GM21360 (cell line): Measurements from ENCODE around the gene PTPRN.
"Not testable (repeated sequence)": the region's sequence is repeated elsewhere in the genome, so short reads cannot be mapped to it uniquely, and the experiment has no call there.

Experiments used
- ATAC-seq: cut with Tn5 transposase; IDR thresholded peaks from one replicate; pipeline ENCODE4 v1.9.1; 2021; ENCODE audit warnings: mild to moderate bottlenecking, moderate library complexity; ENCODE audit not compliant: unreplicated experiment

The PTPRN gene

DNA sequence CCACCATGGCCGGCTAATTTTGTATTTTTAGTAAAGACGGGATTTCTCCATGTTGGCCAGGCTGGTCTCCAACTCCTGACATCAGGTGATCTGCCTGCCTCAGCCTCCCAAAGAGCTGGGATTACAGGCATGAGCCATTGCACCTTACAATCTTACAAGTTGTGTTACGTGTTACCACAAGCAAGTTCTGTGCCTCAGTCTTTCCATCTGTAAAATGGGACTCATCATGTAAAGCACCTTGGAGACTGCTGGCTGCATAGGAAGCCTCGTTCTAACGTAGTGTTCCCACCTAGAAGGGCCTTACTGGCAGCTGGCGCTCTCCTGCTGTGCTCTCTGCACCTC, 20.0 kb downstream of the PTPRN start:
- no peak for ATAC-seq

DNA sequence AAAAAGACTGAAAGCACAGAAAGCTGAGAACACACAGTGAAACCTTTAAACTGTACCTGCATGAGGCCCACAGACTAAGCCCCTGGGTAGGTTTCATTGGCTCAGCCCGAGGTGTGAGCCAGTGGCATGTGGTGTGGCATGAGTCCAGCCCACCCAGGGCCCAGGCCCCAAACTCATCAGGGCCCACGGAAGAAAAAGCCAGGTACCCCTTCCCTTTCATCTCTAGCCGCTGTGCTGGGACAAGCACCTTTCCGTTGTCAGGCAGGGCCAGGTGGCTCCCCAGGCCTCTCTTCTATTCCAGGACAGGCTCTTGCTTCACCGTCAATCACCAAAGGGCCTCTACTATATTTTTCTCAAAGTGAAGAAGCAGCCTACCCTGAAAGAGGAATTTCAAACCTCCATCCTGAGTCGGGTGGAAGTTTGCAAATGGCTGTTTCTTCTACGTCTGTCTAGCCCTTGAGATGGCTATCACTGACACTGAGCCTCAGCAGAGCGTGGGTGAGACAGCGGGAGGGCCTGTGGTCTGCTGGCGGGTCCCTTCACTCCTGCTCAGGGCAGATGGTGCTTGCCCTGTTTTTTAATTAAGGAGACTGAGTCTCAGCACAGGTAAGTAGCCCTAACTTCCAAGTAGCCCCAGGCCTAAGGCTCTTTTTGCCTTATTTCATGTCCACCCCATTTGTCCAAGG, 21.5 kb downstream of the PTPRN start:
- no peak for ATAC-seq

DNA sequence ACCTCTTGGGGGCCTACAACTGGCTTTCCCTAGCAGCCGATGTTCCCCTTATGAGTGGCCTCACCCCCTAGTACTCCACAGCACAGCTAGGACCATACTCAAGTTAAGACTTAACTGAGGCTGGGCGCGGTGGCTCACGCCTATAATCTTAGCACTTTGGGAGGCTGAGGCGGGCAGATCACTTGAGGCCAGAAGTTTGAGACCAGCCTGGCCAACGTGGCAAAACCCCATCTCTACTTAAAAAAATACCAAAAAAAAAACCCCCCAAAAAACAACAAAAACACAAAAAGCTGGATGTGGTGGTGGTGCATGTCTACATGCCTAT, 22.1 kb downstream of the PTPRN start:
- not testable (repeated sequence) for ATAC-seq

DNA sequence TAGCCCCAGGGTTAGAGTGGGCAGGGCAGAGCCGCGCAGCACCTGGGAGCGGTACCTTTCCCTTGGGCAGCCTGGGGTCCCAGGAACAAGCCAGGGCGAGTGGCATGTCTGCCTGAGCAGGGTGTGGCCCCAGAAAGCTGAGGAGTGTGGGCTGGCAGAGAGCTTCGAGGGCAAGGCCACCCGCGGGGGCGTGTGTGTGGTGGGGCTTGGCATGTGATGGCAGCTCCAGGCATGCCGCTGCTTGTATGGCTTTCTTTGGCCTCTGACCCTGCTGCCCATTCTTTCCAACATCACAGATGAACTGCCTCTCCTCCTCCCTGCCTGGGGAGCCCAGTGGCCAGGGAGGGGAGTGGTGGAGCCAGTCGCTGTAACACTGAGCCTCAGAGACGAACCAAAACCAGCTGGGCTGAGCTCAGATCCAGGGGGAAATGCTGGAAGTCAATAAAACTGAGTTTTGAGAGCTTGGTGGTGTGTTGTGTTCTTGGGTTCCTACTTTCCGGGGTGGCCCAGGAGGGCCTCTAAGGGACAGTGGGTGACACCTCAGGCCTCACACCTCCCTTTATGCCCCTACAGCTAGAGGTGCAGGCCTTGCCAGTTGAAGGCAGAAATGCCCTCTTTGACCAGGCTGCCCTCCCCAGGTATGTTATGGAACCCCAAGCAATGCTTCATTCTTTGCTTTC, 22.6 kb downstream of the PTPRN start:
- ATAC-seq, result no peak

DNA sequence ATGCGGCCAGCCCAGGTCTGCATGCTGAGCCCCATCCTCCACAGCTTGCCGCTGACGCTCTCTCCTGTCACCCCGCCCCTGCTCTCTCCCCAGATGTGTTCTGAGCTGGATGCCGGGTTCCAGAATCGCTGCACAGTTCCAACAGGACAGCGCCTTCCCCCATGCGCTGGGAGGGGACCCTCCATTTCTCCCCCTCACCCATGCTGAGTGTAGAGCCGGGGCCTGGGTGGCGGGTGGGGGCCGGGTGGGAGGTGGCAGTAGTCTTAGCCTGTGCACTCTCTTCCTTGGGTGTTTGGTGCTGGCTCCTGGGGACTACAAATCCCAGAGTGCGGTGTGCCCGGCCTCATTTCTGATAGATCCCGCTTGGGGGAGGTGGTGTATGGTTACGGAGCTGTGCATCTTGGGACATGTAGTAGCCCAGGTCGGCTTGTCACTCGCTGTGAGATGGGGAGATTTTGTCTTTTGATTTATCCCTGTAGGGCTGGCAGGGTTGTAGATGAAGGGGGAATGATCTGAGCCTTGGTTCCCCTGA, 23.2 kb downstream of the PTPRN start:
- no peak for ATAC-seq

DNA sequence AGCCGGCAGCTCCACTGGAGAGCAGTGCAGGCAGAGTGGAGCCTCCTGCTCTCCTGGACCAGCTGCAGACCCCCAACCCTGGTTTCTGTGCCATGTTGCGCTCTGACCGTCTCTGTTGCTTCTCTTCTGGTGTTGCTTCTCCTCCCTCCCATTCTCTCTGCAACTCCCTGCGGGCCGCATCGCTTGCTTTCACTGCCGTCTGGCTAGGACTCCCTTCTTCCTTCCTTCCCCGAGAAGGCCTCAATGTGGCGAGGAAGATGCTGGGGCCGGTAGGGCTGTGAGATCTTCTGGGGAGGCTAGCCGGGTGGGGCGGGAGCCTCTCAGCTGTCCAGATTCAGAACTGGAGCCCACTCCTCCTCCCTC, 23.8 kb downstream of the PTPRN start:
- ATAC-seq, result no peak

DNA sequence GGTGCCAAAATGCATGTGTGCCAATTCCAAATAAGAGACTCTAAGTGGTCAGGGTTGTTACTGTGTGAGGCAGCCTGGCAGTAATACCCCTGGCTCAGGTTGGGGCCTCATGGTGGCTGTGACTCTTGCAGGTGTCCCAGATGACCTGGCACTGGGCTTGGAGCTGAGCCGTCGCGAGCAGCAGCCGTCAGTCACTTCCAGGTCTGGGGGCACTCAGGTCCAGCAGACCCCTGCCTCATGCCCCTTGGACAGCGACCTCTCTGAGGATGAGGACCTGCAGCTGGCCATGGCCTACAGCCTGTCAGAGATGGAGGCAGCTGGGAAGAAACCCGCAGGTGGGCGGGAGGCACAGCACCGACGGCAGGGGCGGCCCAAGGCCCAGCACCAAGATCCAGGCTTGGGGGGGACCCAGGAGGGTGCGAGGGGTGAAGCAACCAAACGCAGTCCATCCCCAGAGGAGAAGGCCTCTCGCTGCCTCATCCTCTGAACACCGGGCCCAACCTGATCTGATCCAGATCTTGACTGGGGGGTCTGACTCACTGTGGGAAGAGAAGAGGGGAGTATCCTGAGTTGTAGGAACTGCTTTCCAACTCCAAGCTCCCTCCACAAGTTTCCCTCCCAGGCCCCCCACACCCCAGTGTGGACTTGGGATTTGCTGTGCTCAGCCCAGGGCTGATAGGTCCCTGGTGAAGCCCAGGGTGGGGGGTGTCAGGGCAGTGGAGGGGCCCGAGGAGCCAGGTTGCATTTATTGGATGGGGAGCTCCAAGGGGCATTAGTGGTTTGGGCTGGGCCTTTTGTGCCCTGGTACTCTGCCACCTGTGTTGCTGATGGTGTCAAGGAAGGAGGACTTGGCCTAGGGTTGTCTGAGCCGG, 24.5 kb downstream of the PTPRN start:
- no peak for ATAC-seq

DNA sequence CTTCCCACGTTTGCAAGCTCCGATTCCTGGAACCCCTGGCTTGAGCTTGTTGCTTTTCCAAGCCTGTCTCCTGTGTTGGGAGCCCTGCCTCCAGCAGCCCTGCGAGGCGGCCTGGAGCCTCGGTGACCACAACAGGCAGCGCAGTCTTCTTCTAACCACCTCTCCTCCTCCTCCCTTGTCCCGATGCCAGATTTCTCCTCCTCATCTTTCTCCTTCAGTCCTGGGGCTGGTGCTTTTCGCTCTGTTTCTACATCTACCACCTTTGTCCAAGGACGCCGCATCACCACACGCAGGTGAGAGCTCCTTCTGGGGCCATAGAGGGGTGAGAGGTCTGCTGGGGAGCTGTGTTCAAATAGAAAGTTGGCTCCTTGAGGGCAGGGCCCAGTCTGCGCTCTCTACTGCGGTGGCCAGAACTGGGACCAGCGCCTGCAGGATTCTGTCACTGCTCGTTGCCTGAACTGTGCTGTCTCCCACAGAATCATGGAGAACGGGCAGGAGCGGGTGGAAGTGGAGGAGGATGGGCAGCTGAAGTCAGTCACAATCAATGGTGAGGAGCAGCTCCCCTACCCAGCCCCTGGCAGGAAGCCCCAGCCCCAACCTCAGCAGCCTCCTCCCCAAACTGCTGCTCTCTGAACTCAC, 26.1 kb downstream of the PTPRN start:
- no peak for ATAC-seq

DNA sequence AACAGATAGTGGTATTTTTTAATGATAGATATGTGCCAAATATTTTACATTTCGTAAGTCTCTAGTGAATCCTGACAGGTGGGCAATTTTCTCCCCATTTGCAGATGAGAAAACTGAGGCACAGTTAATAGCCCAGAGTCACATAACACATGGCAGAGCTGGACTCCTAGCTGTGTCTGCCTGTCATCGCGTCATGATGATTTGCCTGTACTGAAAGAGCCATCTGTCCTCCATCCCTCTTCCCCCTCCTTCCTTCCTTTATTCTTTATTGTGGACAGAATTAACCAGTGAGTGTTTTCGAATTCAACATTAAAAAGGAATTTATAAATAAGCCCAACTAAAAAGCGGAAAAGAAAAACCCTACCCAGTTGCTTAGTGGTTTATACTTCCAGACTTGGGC, 26.8 kb downstream of the PTPRN start:
- no peak for ATAC-seq

DNA sequence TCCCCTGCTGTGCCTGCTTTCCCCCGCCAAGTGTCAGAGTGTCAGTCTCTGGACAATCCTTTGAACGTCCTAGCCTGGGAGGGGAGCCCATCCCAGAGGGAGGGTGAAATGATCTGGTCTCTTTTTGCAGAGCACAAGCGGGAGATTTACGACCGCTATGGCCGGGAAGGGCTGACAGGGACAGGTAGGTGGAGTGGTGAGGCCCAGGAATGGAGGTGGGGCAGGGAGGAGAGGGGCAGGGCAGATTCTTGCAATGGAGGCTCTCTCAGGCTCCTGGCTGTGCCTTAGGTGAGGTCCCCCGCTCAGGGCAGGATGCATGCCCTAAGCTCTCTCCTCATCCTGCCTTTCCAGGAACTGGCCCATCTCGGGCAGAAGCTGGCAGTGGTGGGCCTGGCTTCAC, 27.6 kb downstream of the PTPRN start:
- ATAC-seq, result no peak

DNA sequence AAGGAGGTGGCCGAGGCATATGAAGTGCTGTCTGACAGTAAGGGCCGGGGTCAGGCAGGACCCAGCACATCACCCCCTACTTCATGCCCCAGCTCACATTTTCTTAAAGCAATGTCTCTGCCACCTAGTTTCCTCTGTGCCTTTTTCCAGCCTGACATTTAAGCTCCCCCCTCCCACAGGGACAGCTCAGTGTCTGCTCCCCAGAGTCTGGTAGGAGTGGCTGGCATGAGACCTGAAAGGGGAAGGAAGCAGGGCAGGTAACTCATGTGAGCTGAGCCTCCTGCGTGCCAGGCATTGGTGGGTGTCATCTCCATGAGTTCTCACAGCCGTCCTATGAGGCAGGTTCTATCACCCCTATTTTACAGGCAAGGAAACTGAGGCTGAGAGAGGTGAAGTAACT, 28.6 kb downstream of the PTPRN start:
- ATAC-seq, result no peak

DNA sequence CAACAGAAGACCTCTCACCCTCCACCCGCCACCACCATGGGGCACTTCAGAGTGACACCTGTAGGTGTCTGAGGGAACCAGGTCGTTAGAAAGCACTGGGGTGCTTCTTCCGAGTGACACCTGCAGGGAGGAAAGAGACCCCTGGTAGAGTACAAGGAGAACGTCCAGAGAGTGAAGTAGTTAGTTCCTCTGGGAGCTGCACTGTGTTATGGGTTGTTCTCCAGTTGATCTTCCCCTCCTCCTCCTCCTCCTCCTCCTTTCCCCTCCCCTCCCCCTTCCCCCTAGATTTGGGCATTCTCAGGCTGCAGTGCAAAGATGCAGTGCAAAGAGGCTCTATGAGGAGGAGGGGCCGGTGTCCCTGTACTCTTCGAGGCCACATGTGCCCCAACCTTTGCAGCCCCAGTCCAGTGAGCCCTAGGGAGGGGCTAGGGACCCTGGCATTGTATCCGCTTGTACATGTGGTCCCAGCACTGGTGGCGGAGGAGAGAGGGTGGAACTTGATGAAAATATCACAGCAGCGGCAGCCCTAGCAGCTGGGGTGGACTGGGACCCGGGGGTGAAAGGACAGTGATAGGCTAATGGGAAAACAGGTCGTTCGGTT, 29.2 kb downstream of the PTPRN start:
- ATAC-seq, result no peak

DNA sequence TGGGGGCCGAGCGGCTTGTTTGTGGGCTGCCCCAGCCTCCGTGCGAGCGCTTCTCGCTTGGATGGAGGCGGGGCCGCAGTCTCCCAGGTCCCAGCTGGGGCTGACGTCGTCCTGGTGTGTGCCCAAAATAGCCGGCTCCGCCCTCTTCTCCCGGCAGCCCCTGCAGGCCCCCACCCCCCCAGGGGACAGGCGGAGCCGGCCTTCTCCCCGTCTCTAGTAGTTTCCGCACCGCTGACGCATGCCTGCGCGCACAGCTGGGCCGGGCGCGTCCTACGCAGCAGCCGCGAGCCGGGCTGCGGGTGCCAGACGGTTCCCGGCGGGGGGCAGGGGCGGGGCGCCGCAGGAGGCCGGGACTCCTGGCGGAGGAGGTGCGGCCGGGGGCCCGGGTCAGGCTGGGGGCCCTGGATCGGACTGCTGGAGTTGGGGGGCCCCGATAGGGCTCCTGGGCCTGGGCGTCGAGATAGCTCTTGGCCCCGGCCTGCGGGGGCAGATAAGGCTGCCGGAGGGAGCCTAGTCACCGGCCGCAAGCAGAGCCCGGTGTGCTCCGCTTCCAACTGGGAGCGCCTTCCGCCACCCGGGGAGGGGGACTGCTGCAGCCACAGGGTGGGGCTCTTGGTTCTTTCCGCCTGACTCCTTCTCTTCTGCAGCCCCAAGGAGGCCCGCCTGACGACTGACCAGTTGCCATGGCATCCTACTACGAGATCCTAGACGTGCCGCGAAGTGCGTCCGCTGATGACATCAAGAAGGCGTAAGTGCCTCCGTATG, 29.9 kb downstream of the PTPRN start, which contains the start of gene DNAJB2:
Gene DNAJB2 (plus strand): TSS at position 216 of the 765 bp plus-strand sequence. CDS start 468 bp downstream, at position 684.
- peak; percentile 83 for ATAC-seq

DNA sequence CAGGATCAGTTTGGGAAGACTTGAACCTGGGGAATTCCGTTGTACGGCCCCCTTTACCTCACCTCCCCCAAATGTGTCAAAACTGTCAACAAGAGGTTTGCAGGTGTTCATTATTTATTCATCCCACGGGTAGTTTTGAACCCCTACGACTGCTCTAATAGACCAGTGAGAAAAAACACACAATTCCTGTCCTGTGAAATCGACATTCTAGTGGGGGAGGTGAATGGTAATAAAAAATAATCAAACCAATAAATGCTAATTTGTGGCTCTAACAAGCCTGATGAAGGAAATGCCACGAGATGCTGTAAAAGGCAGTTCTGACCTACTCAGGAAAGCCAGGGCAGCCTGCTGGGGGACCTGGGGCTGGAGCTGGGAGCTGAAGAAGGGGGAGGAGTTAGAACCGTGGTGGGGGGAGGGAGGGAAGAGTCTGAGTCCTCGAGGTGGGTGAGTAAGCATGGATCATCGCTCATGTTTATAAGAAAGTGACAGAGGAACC, 30.5 kb downstream of the PTPRN start:
- no peak for ATAC-seq

DNA sequence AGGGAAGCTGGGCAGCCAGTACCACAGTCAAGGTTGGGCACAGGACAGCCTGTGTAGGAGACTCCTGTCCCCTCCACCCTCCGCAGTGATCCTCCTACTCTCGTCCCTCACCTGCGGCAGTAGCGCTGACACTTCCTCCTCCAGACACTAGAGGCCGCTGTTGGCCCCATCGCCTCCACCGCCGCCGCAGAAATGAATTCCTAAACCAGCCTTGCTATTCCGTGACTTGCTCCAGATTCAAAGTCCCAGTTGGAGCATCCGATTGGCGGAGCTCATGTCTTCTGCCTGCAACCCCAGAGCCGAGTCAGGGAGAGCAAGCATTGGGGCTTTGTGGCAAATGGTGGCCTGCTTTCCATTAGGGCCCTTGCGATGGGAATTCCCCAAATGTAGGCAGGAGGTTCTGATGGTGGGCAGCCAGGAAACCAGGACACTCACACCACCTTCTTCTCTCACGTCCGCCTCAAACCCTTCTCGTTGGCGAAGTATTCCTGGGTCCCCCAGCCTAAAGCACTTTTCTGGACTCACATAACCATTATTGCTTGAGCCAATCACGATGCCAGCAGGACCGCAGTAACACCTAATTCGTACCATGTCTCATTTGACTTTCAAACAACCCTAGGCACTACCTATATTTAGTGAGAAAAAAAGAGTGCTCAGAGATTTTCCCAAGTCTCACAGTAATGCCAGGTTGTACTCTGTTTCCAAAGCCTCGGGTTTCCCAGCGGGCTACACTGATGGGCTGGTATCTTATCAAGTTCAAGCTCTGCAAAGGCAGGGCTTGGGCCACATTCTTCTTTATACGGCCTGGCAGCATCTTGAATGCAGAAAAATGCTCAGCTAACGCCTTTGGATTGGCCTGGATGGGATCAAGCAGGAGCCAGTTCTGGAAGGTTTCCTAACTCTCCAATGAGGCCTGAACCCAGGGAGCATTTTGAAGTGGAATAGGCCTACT, 31.2 kb downstream of the PTPRN start:
- no peak for ATAC-seq

DNA sequence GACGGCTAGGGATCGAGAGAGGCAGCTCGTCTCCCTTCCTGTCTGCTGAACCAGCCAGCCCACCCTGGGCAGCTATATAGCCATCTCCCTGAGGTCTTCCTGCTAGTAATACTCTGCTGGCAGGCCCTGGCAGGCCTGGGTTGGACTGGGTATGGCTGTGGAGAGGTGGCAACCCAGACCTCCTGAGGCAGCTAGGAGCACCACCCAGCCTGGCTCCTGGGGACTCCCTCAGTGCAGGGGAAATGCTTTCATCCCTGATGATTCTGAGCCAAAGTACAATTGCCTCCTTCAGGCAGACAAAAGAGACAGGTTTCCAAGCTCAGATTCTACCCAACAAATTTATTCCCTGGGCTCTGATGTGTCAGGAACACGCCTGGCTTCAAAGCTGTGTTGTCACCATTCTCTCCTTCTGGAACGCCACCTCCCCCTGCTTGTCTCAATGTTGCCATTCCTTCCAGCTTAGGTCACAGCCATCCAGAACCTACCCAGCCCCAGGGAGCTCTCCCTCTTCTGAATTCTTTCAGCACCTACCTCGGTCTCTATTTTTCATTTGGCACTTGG, 34.8 kb downstream of the PTPRN start:
- ATAC-seq, result no peak

DNA sequence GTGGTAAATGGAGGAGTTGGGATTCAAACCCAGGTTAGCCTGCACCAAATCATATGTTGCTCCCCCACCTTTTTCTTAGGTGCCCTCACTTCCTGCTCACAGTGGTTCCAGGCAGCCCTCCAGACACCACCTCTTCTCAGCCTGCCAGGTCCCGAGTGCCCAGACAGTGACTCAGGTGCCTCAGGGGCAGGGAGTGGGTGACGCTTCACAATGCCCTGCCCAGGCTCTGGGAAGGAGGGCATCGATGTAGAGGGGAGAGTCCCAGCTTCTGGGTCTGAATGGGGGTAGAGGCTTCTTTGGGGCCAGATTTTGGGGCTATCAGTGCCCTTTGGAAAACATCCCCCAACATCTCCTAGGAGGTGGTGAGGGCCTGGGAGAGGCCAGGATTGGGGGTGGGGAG, 35.3 kb downstream of the PTPRN start:
- no peak for ATAC-seq

DNA sequence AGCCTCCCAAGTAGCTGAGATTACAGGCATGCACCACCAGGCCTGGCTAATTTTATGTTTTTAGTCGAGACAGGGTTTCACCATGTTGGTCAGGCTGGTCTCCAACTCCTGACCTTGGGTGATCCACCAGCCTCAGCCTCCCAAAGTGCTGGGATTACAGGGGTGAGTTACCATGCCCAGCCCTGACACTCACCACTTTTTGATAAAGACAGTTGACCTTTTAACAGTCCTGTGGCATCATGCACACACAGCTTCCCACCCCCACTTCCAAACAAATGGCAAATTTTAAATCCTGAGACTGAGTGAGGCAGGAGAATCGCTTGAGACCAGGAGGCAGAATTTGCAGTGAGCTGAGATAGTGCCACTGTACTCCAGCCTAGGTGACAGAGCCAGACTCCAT, 36.2 kb downstream of the PTPRN start:
- no peak for ATAC-seq

DNA sequence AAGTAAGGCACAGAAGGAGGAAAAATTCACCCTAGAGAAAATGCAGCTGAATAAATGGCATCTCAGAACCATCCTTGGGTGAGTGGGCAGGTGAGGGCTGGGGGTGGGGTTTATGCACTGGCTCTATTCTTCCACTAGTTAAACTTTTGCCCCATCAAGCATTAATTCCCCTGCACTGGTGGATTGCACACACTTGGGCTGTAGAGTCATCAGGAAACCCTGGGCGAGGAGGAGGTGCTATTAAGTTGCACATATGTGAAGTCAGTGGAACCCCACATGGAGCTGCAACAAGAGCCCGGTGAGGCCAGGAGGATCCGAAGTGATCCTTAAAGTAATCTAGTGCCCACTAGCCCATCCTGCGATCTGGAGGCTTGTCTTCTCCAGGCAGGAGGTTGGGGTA, 36.8 kb downstream of the PTPRN start:
- no peak for ATAC-seq
